ENCODE results near the gene GRHL1.

GRHL1 gene

GRCh38 chr2:9949239-9949991, 2.1 kb upstream of the GRHL1 start:
- DNase-seq = no peak

- no peak for DNase-seq
Observed at GRCh38 chr2:9949992-9950520, 1.4 kb upstream of the GRHL1 start.

- peak; percentile 19 for DNase-seq
Observed at GRCh38 chr2:9950521-9951271, 797 bp upstream of the GRHL1 start.

- no peak for DNase-seq
Observed at GRCh38 chr2:9951272-9951521, 296 bp upstream of the GRHL1 start.

- no peak for DNase-seq
Observed at GRCh38 chr2:9952286-9952737, 819 bp downstream of the GRHL1 start.

GRCh38 chr2:9952856-9953503, 1.5 kb downstream of the GRHL1 start:
- no peak for DNase-seq

GRCh38 chr2:9954136-9954535, 2.6 kb downstream of the GRHL1 start:
- DNase-seq = peak; percentile 6

GRCh38 chr2:9958057-9958456, 6.6 kb downstream of the GRHL1 start:
- no peak for DNase-seq

- DNase-seq = no peak
Observed at GRCh38 chr2:9959262-9959661, 7.8 kb downstream of the GRHL1 start.

- no peak for DNase-seq
Observed at GRCh38 chr2:9961013-9961412, 9.5 kb downstream of the GRHL1 start.

GRCh38 chr2:9964334-9964980, 13.0 kb downstream of the GRHL1 start:
- no peak for DNase-seq

- no peak for DNase-seq
Observed at GRCh38 chr2:9965119-9965822, 13.8 kb downstream of the GRHL1 start.

GRCh38 chr2:9966491-9967022, 15.1 kb downstream of the GRHL1 start:
- DNase-seq = no peak

- no peak for DNase-seq
Observed at GRCh38 chr2:9967053-9967775, 15.7 kb downstream of the GRHL1 start.

GRCh38 chr2:9968553-9969497, 17.3 kb downstream of the GRHL1 start:
- DNase-seq = no peak

- DNase-seq = no peak
Observed at GRCh38 chr2:9970200-9971044, 18.9 kb downstream of the GRHL1 start.

- DNase-seq = no peak
Observed at GRCh38 chr2:9971105-9971818, 19.8 kb downstream of the GRHL1 start.

- no peak for DNase-seq
Observed at GRCh38 chr2:9971890-9972289, 20.4 kb downstream of the GRHL1 start.

Measured in NCI-H1092 treated with DMSO at 0.1 percent for 48 hours (cell line).